Measurements from ENCODE around the gene ALDH2.
"Not testable (repeated sequence)": the region's sequence is repeated elsewhere in the genome, so short reads cannot be mapped to it uniquely, and the experiment has no call there.

ALDH2 gene

GRCh38 chr12:111730420-111730819 is 36.3 kb upstream of the ALDH2 start:
- TF ChIP-seq ZNF70 (CRISPR knock-in tag; IDR thresholded peaks at IDR 0.05) (no peak), ISL1 (CRISPR knock-in tag; IDR thresholded peaks at IDR 0.05) (no peak), ESRRG (CRISPR knock-in tag; IDR thresholded peaks at IDR 0.05) (no peak), ZC3H10 (CRISPR knock-in tag; IDR thresholded peaks at IDR 0.05) (no peak), OSR1 (CRISPR knock-in tag; IDR thresholded peaks at IDR 0.05) (no peak), GLIS3 (CRISPR knock-in tag; IDR thresholded peaks at IDR 0.05) (no peak), ZNF565 (CRISPR knock-in tag; conservative IDR thresholded peaks at IDR 0.05; ENCODE audit: low read depth) (no peak)
- no peak for ATAC-seq

GRCh38 chr12:111732786-111733185 is 33.9 kb upstream of the ALDH2 start:
- TF ChIP-seq OSR1 (CRISPR knock-in tag; IDR thresholded peaks at IDR 0.05) (no peak), BACH2 (CRISPR knock-in tag; IDR thresholded peaks at IDR 0.05; ENCODE audit: borderline replicate concordance) (no peak), ESRRG (CRISPR knock-in tag; IDR thresholded peaks at IDR 0.05) (no peak), RARB (CRISPR knock-in tag; IDR thresholded peaks at IDR 0.05) (no peak), TCF4 (CRISPR knock-in tag; IDR thresholded peaks at IDR 0.05; ENCODE audit: borderline replicate concordance) (no peak), TSHZ2 (CRISPR knock-in tag; IDR thresholded peaks at IDR 0.05) (no peak), SNAI2 (CRISPR knock-in tag; IDR thresholded peaks at IDR 0.05) (no peak), ZFP3 (CRISPR knock-in tag; IDR thresholded peaks at IDR 0.05) (no peak), ISL1 (CRISPR knock-in tag; IDR thresholded peaks at IDR 0.05) (no peak), PATZ1 (CRISPR knock-in tag; IDR thresholded peaks at IDR 0.05; ENCODE audit: borderline replicate concordance) (no peak)
- no peak for ATAC-seq

- TF ChIP-seq ZC3H10 (CRISPR knock-in tag; IDR thresholded peaks at IDR 0.05) (no peak), CREB5 (CRISPR knock-in tag; IDR thresholded peaks at IDR 0.05; ENCODE audit: low read depth) (no peak), RARB (CRISPR knock-in tag; IDR thresholded peaks at IDR 0.05) (no peak), PPARA (CRISPR knock-in tag; IDR thresholded peaks at IDR 0.05; ENCODE audit: borderline replicate concordance) (no peak), ESRRG (CRISPR knock-in tag; IDR thresholded peaks at IDR 0.05) (no peak), OSR1 (CRISPR knock-in tag; IDR thresholded peaks at IDR 0.05) (no peak), ZFP3 (CRISPR knock-in tag; IDR thresholded peaks at IDR 0.05) (no peak), ZNF565 (CRISPR knock-in tag; conservative IDR thresholded peaks at IDR 0.05; ENCODE audit: low read depth) (no peak), SNAI2 (CRISPR knock-in tag; IDR thresholded peaks at IDR 0.05) (no peak), ARNTL (CRISPR knock-in tag; IDR thresholded peaks at IDR 0.05; ENCODE audit: borderline replicate concordance, low read depth) (no peak), POU6F1 (CRISPR knock-in tag; IDR thresholded peaks at IDR 0.05; ENCODE audit: borderline replicate concordance, low read depth) (no peak)
- ATAC-seq = no peak
Measured at GRCh38 chr12:111733340-111733915, 33.3 kb upstream of the ALDH2 start.

- ATAC-seq = not testable (repeated sequence)
Measured at GRCh38 chr12:111739524-111739923, 27.2 kb upstream of the ALDH2 start.

GRCh38 chr12:111741235-111741812 is 25.4 kb upstream of the ALDH2 start:
- peak; percentile 34; the same call in 2 of the 3 replicates for ATAC-seq
- TF ChIP-seq OSR1 (CRISPR knock-in tag; IDR thresholded peaks at IDR 0.05) (no peak), TOX (CRISPR knock-in tag; IDR thresholded peaks at IDR 0.05; ENCODE audit: borderline replicate concordance) (no peak), ZNF565 (CRISPR knock-in tag; conservative IDR thresholded peaks at IDR 0.05; ENCODE audit: low read depth) (no peak), GLIS3 (CRISPR knock-in tag; IDR thresholded peaks at IDR 0.05) (no peak), ARNTL (CRISPR knock-in tag; IDR thresholded peaks at IDR 0.05; ENCODE audit: borderline replicate concordance, low read depth) (no peak), CSRNP3 (CRISPR knock-in tag; IDR thresholded peaks at IDR 0.05) (no peak), PPARA (CRISPR knock-in tag; IDR thresholded peaks at IDR 0.05; ENCODE audit: borderline replicate concordance) (no peak), TSHZ2 (CRISPR knock-in tag; IDR thresholded peaks at IDR 0.05) (peak; percentile 28; the same call in 1 of the 2 replicates), ZNF70 (CRISPR knock-in tag; IDR thresholded peaks at IDR 0.05) (no peak)
